ENCODE results near the gene SLC25A46.
"Not testable (repeated sequence)": the region's sequence is repeated elsewhere in the genome, so short reads cannot be mapped to it uniquely, and the experiment has no call there.

SLC25A46 gene

GRCh38 chr5:110768138-110768860 is 29.5 kb downstream of the SLC25A46 start (continued):
- no peak for TF ChIP-seq TSHZ2 (CRISPR knock-in tag; IDR thresholded peaks at IDR 0.05)

- no peak for TF ChIP-seq PPARA (CRISPR knock-in tag; IDR thresholded peaks at IDR 0.05; ENCODE audit: borderline replicate concordance)
- TF ChIP-seq ISL1 (CRISPR knock-in tag; IDR thresholded peaks at IDR 0.05) = peak; percentile 54
- peak; percentile 64 for ATAC-seq
These were observed 30.3 kb downstream of the SLC25A46 start for GRCh38 chr5:110769000-110769681.

GRCh38 chr5:110770286-110770685 is 31.5 kb downstream of the SLC25A46 start:
- TF ChIP-seq RARB (CRISPR knock-in tag; IDR thresholded peaks at IDR 0.05) (no peak), ZNF8 (CRISPR knock-in tag; IDR thresholded peaks at IDR 0.05) (no peak), BACH2 (CRISPR knock-in tag; IDR thresholded peaks at IDR 0.05; ENCODE audit: borderline replicate concordance) (no peak)
- no peak for ATAC-seq

- ATAC-seq = no peak
- no peak for TF ChIP-seq ZFP3 (CRISPR knock-in tag; IDR thresholded peaks at IDR 0.05)
- no peak for TF ChIP-seq TOX (CRISPR knock-in tag; IDR thresholded peaks at IDR 0.05; ENCODE audit: borderline replicate concordance)
- no peak for TF ChIP-seq ZC3H10 (CRISPR knock-in tag; IDR thresholded peaks at IDR 0.05)
- TF ChIP-seq GLIS3 (CRISPR knock-in tag; IDR thresholded peaks at IDR 0.05) = no peak
- no peak for TF ChIP-seq POU6F1 (CRISPR knock-in tag; IDR thresholded peaks at IDR 0.05; ENCODE audit: borderline replicate concordance, low read depth)
- no peak for TF ChIP-seq PATZ1 (CRISPR knock-in tag; IDR thresholded peaks at IDR 0.05; ENCODE audit: borderline replicate concordance)
- TF ChIP-seq ZNF8 (CRISPR knock-in tag; IDR thresholded peaks at IDR 0.05) = no peak
- TF ChIP-seq CREB5 (CRISPR knock-in tag; IDR thresholded peaks at IDR 0.05; ENCODE audit: low read depth) = no peak
- no peak for TF ChIP-seq OSR1 (CRISPR knock-in tag; IDR thresholded peaks at IDR 0.05)
- no peak for TF ChIP-seq PPARA (CRISPR knock-in tag; IDR thresholded peaks at IDR 0.05; ENCODE audit: borderline replicate concordance)
- TF ChIP-seq BACH2 (CRISPR knock-in tag; IDR thresholded peaks at IDR 0.05; ENCODE audit: borderline replicate concordance) = no peak
- TF ChIP-seq RARB (CRISPR knock-in tag; IDR thresholded peaks at IDR 0.05) = no peak
- no peak for TF ChIP-seq ESRRG (CRISPR knock-in tag; IDR thresholded peaks at IDR 0.05)
These were observed 46.1 kb downstream of the SLC25A46 start for GRCh38 chr5:110784901-110785300.

- TF ChIP-seq ZNF8 (CRISPR knock-in tag; IDR thresholded peaks at IDR 0.05) = no peak
- TF ChIP-seq ZFP30 (CRISPR knock-in tag; IDR thresholded peaks at IDR 0.05) = no peak
- no peak for TF ChIP-seq CSDC2 (CRISPR knock-in tag; IDR thresholded peaks at IDR 0.05)
- no peak for TF ChIP-seq ZNF565 (CRISPR knock-in tag; conservative IDR thresholded peaks at IDR 0.05; ENCODE audit: low read depth)
- TF ChIP-seq ZFP3 (CRISPR knock-in tag; IDR thresholded peaks at IDR 0.05) = no peak
- TF ChIP-seq RARB (CRISPR knock-in tag; IDR thresholded peaks at IDR 0.05) = no peak
- ATAC-seq = no peak
These were observed 46.5 kb downstream of the SLC25A46 start for GRCh38 chr5:110785356-110785755.

- not testable (repeated sequence) for ATAC-seq
These were observed 49.2 kb downstream of the SLC25A46 start for GRCh38 chr5:110788006-110788405.

Data from SK-N-SH treated with all-trans-retinoic acid at 6 μM for 48 hours (cell line).